HEK293 (cell line): ENCODE results near the gene MTMR3.
A peak's percentile ranks its signal among the peaks of the same experiment; 100 is the strongest.

Experiments
- CTCF ChIA-PET: fragments of 350-600 bp; formaldehyde crosslinking; extraction: SDS; loops from one replicate; lab custom pipeline; 2021; ENCODE audit warnings: antibody characterized with exemption; lab: Yijun Ruan, JAX
- POLR2A ChIA-PET: fragments of 300-600 bp; formaldehyde crosslinking; extraction: SDS; loops from one replicate; lab custom pipeline; 2020; ENCODE audit warnings: antibody characterized with exemption, inconsistent platforms; lab: Yijun Ruan, JAX
- H3K27ac ChIP-seq: fragments of 200-500 bp; sonication (Bioruptor generic); 2 replicates; pipeline ENCODE4 v1.5.1; 2014; ENCODE audit warnings: low read depth, low read length, control low read depth, inconsistent platforms; ENCODE audit errors: extremely low read depth
- H3K36me3 ChIP-seq, 2 experiments: fragments of 200-500 bp in 1 of 2; sonication (Bioruptor generic) in 1 of 2; 1 replicate in 1 of 2; 2 replicates in 1 of 2; pipeline ENCODE4 v1.5.1; 2014 to 2017; ENCODE audit warnings: inconsistent platforms in 2 of 2, low read length in 2 of 2; ENCODE audit not compliant: control insufficient read depth in 2 of 2, insufficient read depth in 1 of 2
- H3K4me1 ChIP-seq: fragments of 200-500 bp; sonication (Bioruptor generic); 2 replicates; pipeline ENCODE4 v1.5.1; 2014; ENCODE audit warnings: mild to moderate bottlenecking, low read length, inconsistent platforms; ENCODE audit not compliant: control insufficient read depth, insufficient read depth
- H3K4me3 ChIP-seq: 2 replicates; pipeline ENCODE4 v1.5.1; 2011; ENCODE audit warnings: low read depth, mild to moderate bottlenecking, control low read depth, low read length, moderate library complexity
- H3K9me3 ChIP-seq: fragments of 200-500 bp; sonication (Bioruptor generic); 2 replicates; pipeline ENCODE4 v1.5.1; 2014; ENCODE audit warnings: low read depth, low read length, inconsistent platforms; ENCODE audit not compliant: control insufficient read depth, insufficient read depth
- GLIS1 ChIP-seq: fragments of 450-650 bp; formaldehyde crosslinking; IDR thresholded peaks from 2 replicates; pipeline ENCODE4 v1.5.1; 2016; ENCODE audit warnings: missing biosample characterization, missing genetic modification characterization
- MYNN ChIP-seq: fragments of 450-650 bp; formaldehyde crosslinking; IDR thresholded peaks from 2 replicates; pipeline ENCODE4 v1.5.1; 2016; ENCODE audit warnings: missing biosample characterization, missing genetic modification characterization, borderline replicate concordance
- OSR2 ChIP-seq: fragments of 450-650 bp; formaldehyde crosslinking; IDR thresholded peaks from 2 replicates; pipeline ENCODE4 v1.5.1; 2016; ENCODE audit warnings: missing biosample characterization, missing genetic modification characterization
- OVOL3 ChIP-seq: fragments of 450-650 bp; formaldehyde crosslinking; IDR thresholded peaks from 2 replicates; pipeline ENCODE4 v1.5.1; 2016; ENCODE audit warnings: missing biosample characterization, missing genetic modification characterization
- PRDM4 ChIP-seq: fragments of 450-650 bp; formaldehyde crosslinking; IDR thresholded peaks from 2 replicates; pipeline ENCODE4 v1.5.1; 2017; ENCODE audit warnings: missing biosample characterization, missing genetic modification characterization
- PRDM6 ChIP-seq: fragments of 450-650 bp; formaldehyde crosslinking; IDR thresholded peaks from 2 replicates; pipeline ENCODE4 v1.5.1; 2017; ENCODE audit warnings: missing biosample characterization, missing genetic modification characterization
- SETDB1 ChIP-seq: IDR thresholded peaks from one replicate; pipeline ENCODE4 v1.6.1; 2017; ENCODE audit warnings: mild to moderate bottlenecking, low read length, moderate library complexity, mixed read lengths; ENCODE audit not compliant: insufficient read length
- WT1 ChIP-seq: fragments of 450-650 bp; formaldehyde crosslinking; IDR thresholded peaks from 2 replicates; pipeline ENCODE4 v1.5.1; 2016; ENCODE audit warnings: missing biosample characterization, missing genetic modification characterization
- ZBTB48 ChIP-seq: fragments of 450-650 bp; formaldehyde crosslinking; IDR thresholded peaks from 2 replicates; pipeline ENCODE4 v1.5.1; 2016; ENCODE audit warnings: missing biosample characterization, missing genetic modification characterization
- ZFP3 ChIP-seq: fragments of 450-650 bp; formaldehyde crosslinking; IDR thresholded peaks from 2 replicates; pipeline ENCODE4 v1.5.1; 2016; ENCODE audit warnings: low read depth, missing biosample characterization, missing genetic modification characterization
- ZFP37 ChIP-seq: fragments of 450-650 bp; formaldehyde crosslinking; IDR thresholded peaks from 2 replicates; pipeline ENCODE4 v1.5.1; 2016; ENCODE audit warnings: missing biosample characterization, missing genetic modification characterization
- ZNF169 ChIP-seq: fragments of 450-650 bp; formaldehyde crosslinking; IDR thresholded peaks from 2 replicates; pipeline ENCODE4 v1.5.1; 2016; ENCODE audit warnings: missing biosample characterization, missing genetic modification characterization
- ZNF202 ChIP-seq: fragments of 450-650 bp; formaldehyde crosslinking; IDR thresholded peaks from 2 replicates; pipeline ENCODE4 v1.5.1; 2016; ENCODE audit warnings: missing biosample characterization, missing genetic modification characterization, borderline replicate concordance
- ZNF248 ChIP-seq: fragments of 450-650 bp; formaldehyde crosslinking; IDR thresholded peaks from 2 replicates; pipeline ENCODE4 v1.5.1; 2017; ENCODE audit warnings: missing biosample characterization, missing genetic modification characterization
- ZNF362 ChIP-seq: fragments of 450-650 bp; formaldehyde crosslinking; IDR thresholded peaks from 2 replicates; pipeline ENCODE4 v1.5.1; 2016; ENCODE audit warnings: missing biosample characterization, missing genetic modification characterization
- ZNF580 ChIP-seq: fragments of 450-650 bp; formaldehyde crosslinking; IDR thresholded peaks from 2 replicates; pipeline ENCODE4 v1.5.1; 2016; ENCODE audit warnings: missing biosample characterization, missing genetic modification characterization
- ZNF645 ChIP-seq: fragments of 450-650 bp; formaldehyde crosslinking; IDR thresholded peaks from 2 replicates; pipeline ENCODE4; 2016; ENCODE audit warnings: missing biosample characterization, missing genetic modification characterization

Gene MTMR3

GRCh38 chr22:30077279-30077880 lies 194.4 kb downstream of the MTMR3 start:
- peak; percentile 43 for TF ChIP-seq PRDM6 (tag by site-specific recombination)
- peak; percentile 42; the same call in 1 of the 2 replicates for TF ChIP-seq ZBTB48 (tag by site-specific recombination)
- no peak for TF ChIP-seq ZNF645 (tag by site-specific recombination)
- H3K4me3 ChIP-seq, result no peak overlapping the region
- POLR2A ChIA-PET, result interaction anchor here (0.8 kb wide), 1 partner anchor 9 kb away, joined by 3 read pairs; no protein-coding TSS in a partner anchor
- CTCF ChIA-PET, result interaction anchor here (0.6 to 3.7 kb wide), 3 partner anchors 10 to 354 kb away, joined by 3 to 33 read pairs (median 3); no protein-coding TSS in a partner anchor
- no peaks in the 10 kb centered on the region for H3K36me3 ChIP-seq
- H3K4me1 ChIP-seq, result peaks cover 6% of the 10 kb centered on the region
- H3K27ac ChIP-seq, result no peak overlapping the region
- no peaks in the 10 kb centered on the region for H3K9me3 ChIP-seq

GRCh38 chr22:30078320-30079311 lies 195.6 kb downstream of the MTMR3 start:
- Histone ChIP-seq H3K4me1 (peaks cover 6% of the 10 kb centered on the region), H3K4me3 (no peak overlapping the region), H3K36me3 (no peaks in the 10 kb centered on the region), H3K9me3 (no peaks in the 10 kb centered on the region), H3K27ac (no peak overlapping the region)
- TF ChIP-seq OSR2 (tag by site-specific recombination) (peak; percentile 69), GLIS1 (tag by site-specific recombination) (0 out of 2 replicates have a peak, but pooled peaks have one; percentile 5), ZNF362 (tag by site-specific recombination) (peak; percentile 91), MYNN (tag by site-specific recombination) (no peak)
- ChIA-PET POLR2A (no interaction called here), CTCF (interaction anchor here (0.7 to 1.6 kb wide), 4 partner anchors 10 to 582 kb away, joined by 3 to 4 read pairs (median 3); no protein-coding TSS in a partner anchor)

- no peak within 1 kb of the TSS for H3K4me3 ChIP-seq
- ChIA-PET CTCF (interaction anchor here (0.7 kb wide), 1 partner anchor 481 kb away, joined by 3 read pairs; no protein-coding TSS in a partner anchor), POLR2A (no interaction called here)
- H3K36me3 ChIP-seq, result no peaks in the 10 kb centered on the region
- no peaks in the 10 kb centered on the region for H3K9me3 ChIP-seq
- TF ChIP-seq ZNF169 (tag by site-specific recombination) (no peak), ZFP37 (tag by site-specific recombination) (no peak), ZNF580 (no peak), ZFP3 (no peak), ZNF202 (no peak), PRDM4 (tag by site-specific recombination) (no peak), OVOL3 (tag by site-specific recombination) (no peak), ZNF248 (tag by site-specific recombination) (no peak), WT1 (no peak), SETDB1 (no peak)
- H3K27ac ChIP-seq, result no peak within 1 kb of the TSS
- H3K4me1 ChIP-seq, result peaks cover 6% of the 10 kb centered on the region
Measured at GRCh38 chr22:30079952-30080533, 197.1 kb downstream of the MTMR3 start, which contains the start of gene HORMAD2. HORMAD2 (plus strand) TSS chr22:30080464; CDS start chr22:30093953, 13,489 bp downstream.
